ENCODE measurements around the gene PLEKHM1.

The PLEKHM1 gene

GRCh38 chr17:45436161-45436560 lies 54.4 kb downstream of the PLEKHM1 start:
- TF ChIP-seq CTCF (IDR thresholded peaks at IDR 0.05), result no peak
- TF ChIP-seq ZFX (IDR thresholded peaks at IDR 0.05; ENCODE audit: borderline replicate concordance), result no peak
- H3K27ac ChIP-seq, result no peak overlapping the region

GRCh38 chr17:45435481-45435880 lies 55.0 kb downstream of the PLEKHM1 start:
- H3K27ac ChIP-seq, result no peak overlapping the region
- no peak for TF ChIP-seq ZFX (IDR thresholded peaks at IDR 0.05; ENCODE audit: borderline replicate concordance)
- TF ChIP-seq CTCF (IDR thresholded peaks at IDR 0.05), result no peak

GRCh38 chr17:45433159-45433535 lies 57.4 kb downstream of the PLEKHM1 start:
- TF ChIP-seq CTCF (IDR thresholded peaks at IDR 0.05), result no peak
- TF ChIP-seq ZFX (IDR thresholded peaks at IDR 0.05; ENCODE audit: borderline replicate concordance), result no peak
- H3K27ac ChIP-seq, result no peak overlapping the region

- H3K27ac ChIP-seq, result no peak within 1 kb of the TSS; the same call in 1 of the 2 replicates
- TF ChIP-seq ZFX (IDR thresholded peaks at IDR 0.05; ENCODE audit: borderline replicate concordance), result no peak
- no peak for TF ChIP-seq CTCF (IDR thresholded peaks at IDR 0.05)
Measured at GRCh38 chr17:45432405-45433158, 57.9 kb downstream of the PLEKHM1 start, which contains the start of gene ARHGAP27. ARHGAP27 (minus strand) TSS chr17:45432870; CDS start chr17:45430279, 2,591 bp downstream.

GRCh38 chr17:45431531-45432404 lies 58.8 kb downstream of the PLEKHM1 start:
- no peak overlapping the region; the same call in 1 of the 2 replicates for H3K27ac ChIP-seq
- TF ChIP-seq CTCF (IDR thresholded peaks at IDR 0.05) (no peak), ZFX (IDR thresholded peaks at IDR 0.05; ENCODE audit: borderline replicate concordance) (no peak)

- no peak for TF ChIP-seq CTCF (IDR thresholded peaks at IDR 0.05)
- no peak for TF ChIP-seq ZFX (IDR thresholded peaks at IDR 0.05; ENCODE audit: borderline replicate concordance)
- H3K27ac ChIP-seq, result peak overlapping the region; percentile 34; the same call in 1 of the 2 replicates
Measured at GRCh38 chr17:45430738-45431530, 59.6 kb downstream of the PLEKHM1 start.
